Activated CD4-positive, alpha-beta T cell treated with anti-CD3 and anti-CD28 coated beads, Interleukin-2, Interleukin-4, amounts not matched to agents 100 ng/mL and 50 ng/mL, durations not matched to agents 16 hours and 8 hours (primary cell): ENCODE data around the gene RNF223.
"Not testable (repeated sequence)": the region's sequence is repeated elsewhere in the genome, so short reads cannot be mapped to it uniquely, and the experiment has no call there.

Source experiments
- DNase-seq: peaks from one replicate; pipeline ENCODE4 v3.0.0-alpha.2; 2020; ENCODE audit warnings: low spot score

RNF223 gene

GRCh38 chr1:1109743-1110142 is 35.6 kb upstream of the RNF223 start:
- DNase-seq: no peak

GRCh38 chr1:1106510-1107221 is 32.6 kb upstream of the RNF223 start:
- no peak for DNase-seq

- DNase-seq: not testable (repeated sequence)
Observed at GRCh38 chr1:1104152-1104551, 30.0 kb upstream of the RNF223 start.

GRCh38 chr1:1101503-1101902 is 27.4 kb upstream of the RNF223 start:
- no peak for DNase-seq

GRCh38 chr1:1100296-1100695 is 26.2 kb upstream of the RNF223 start:
- DNase-seq: no peak

- DNase-seq: no peak
Observed at GRCh38 chr1:1099506-1100183, 25.5 kb upstream of the RNF223 start.

- DNase-seq: peak; percentile 54
Observed at GRCh38 chr1:1098681-1099421, 24.7 kb upstream of the RNF223 start.

- not testable (repeated sequence) for DNase-seq
Observed at GRCh38 chr1:1096136-1096535, 22.0 kb upstream of the RNF223 start.

- no peak for DNase-seq
Observed at GRCh38 chr1:1094981-1095380, 20.9 kb upstream of the RNF223 start.

GRCh38 chr1:1093610-1093943 is 19.5 kb upstream of the RNF223 start:
- DNase-seq: no peak

- DNase-seq: no peak
Observed at GRCh38 chr1:1092894-1093609, 18.9 kb upstream of the RNF223 start.

GRCh38 chr1:1092149-1092855 is 18.2 kb upstream of the RNF223 start:
- DNase-seq: no peak

- DNase-seq: no peak
Observed at GRCh38 chr1:1091344-1092148, 17.4 kb upstream of the RNF223 start.

- DNase-seq: no peak
Observed at GRCh38 chr1:1090424-1091343, 16.6 kb upstream of the RNF223 start.

- DNase-seq: no peak
Observed at GRCh38 chr1:1089731-1090423, 15.8 kb upstream of the RNF223 start.

- no peak for DNase-seq
Observed at GRCh38 chr1:1088801-1089680, 14.9 kb upstream of the RNF223 start.

- DNase-seq: no peak
Observed at GRCh38 chr1:1088029-1088800, 14.1 kb upstream of the RNF223 start.
